ENCODE data around the gene ALDOA. TPM values are rescaled to one million over a fixed set of nuclear protein-coding genes. Genes with fewer than 3 reads are reported as not detected.
"Not testable (repeated sequence)": the region's sequence is repeated elsewhere in the genome, so short reads cannot be mapped to it uniquely, and the experiment has no call there.

Gene ALDOA
- total RNA-seq (2014; rRNA removed; shearing (Covaris generic)), result 1,063 and 1,100 TPM in 2 replicates
- polyA plus RNA-seq (2015; cell fraction: cytosol; rRNA removed), result 1,234 and 1,278 TPM in 2 replicates
- 341 and 353 TPM in 2 replicates for polyA plus RNA-seq (2015; cell fraction: nucleus; rRNA removed)

GRCh38 chr16:30065102-30065942, at the start of gene ALDOA:
TSS of gene ALDOA (plus strand) at chr16:30065760. CDS start at chr16:30066898, 1,138 bp downstream.
- in situ Hi-C loops (cut with HindIII; ENCODE audit: low pct_unique_long_range_greater_than_20kb, low sequenced_read_pairs), result no loop called here
- peak; percentile 95 for DNase-seq (ENCODE audit: low read depth, low spot score)

DNA sequence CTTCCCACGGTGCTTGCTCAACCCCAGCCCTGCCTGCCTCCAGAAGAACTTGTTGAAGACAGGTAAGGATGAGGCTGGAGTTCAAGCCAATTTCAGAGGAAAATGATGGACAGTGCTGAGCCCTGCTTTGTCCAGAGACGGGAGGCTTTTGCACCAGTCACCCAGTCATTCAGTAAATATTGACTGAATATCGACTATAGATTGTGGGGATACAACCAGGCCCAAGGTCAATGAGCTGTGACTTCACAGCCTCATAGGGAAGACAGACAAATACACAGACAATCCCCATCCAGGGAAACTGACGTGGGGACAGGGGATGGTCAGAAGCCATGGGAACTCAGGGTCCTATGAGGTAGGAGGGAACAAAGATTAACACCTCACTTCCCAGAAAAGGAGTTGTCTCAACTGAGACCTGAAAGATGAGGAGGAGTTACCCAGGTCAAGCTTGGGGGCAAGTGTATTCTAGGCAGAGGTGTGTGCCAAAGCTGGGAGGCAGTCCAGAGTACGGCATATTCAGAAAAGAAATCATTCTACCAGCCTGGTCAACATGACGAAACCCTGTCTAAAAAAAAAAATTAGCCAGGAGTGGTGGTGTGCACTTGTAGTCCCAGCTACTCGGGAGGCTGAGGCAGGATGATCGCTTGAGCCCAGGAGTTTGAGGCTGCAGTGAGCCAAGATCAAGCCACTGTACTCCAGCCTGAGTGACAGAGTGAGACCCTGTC, 48.8 kb upstream of the ALDOA start:
- no peak for DNase-seq (ENCODE audit: low read depth, low spot score)
- in situ Hi-C loops (cut with HindIII; ENCODE audit: low pct_unique_long_range_greater_than_20kb, low sequenced_read_pairs), result no loop called here

- in situ Hi-C loops (cut with HindIII; ENCODE audit: low pct_unique_long_range_greater_than_20kb, low sequenced_read_pairs), result no loop called here
- no peak for DNase-seq (ENCODE audit: low read depth, low spot score)
These were observed 48.3 kb upstream of the ALDOA start for GRCh38 chr16:30017277-30017656.

GRCh38 chr16:30017937-30018336, 47.6 kb upstream of the ALDOA start:
- in situ Hi-C loops (cut with HindIII; ENCODE audit: low pct_unique_long_range_greater_than_20kb, low sequenced_read_pairs); DNase-seq (ENCODE audit: low read depth, low spot score): not testable (repeated sequence)

GRCh38 chr16:30018731-30019158, 46.8 kb upstream of the ALDOA start:
- in situ Hi-C loops (cut with HindIII; ENCODE audit: low pct_unique_long_range_greater_than_20kb, low sequenced_read_pairs), result no loop called here
- DNase-seq (ENCODE audit: low read depth, low spot score), result no peak

- in situ Hi-C loops (cut with HindIII; ENCODE audit: low pct_unique_long_range_greater_than_20kb, low sequenced_read_pairs), result no loop called here
- DNase-seq (ENCODE audit: low read depth, low spot score), result no peak
These were observed 42.7 kb upstream of the ALDOA start, which contains the start of gene C16orf92 for GRCh38 chr16:30022887-30023286. TSS of gene C16orf92 (plus strand) at chr16:30023198. CDS start at chr16:30023341, 143 bp downstream.

- in situ Hi-C loops (cut with HindIII; ENCODE audit: low pct_unique_long_range_greater_than_20kb, low sequenced_read_pairs), result no loop called here
- DNase-seq (ENCODE audit: low read depth, low spot score), result no peak
These were observed 42.0 kb upstream of the ALDOA start for GRCh38 chr16:30023586-30023985.

DNA sequence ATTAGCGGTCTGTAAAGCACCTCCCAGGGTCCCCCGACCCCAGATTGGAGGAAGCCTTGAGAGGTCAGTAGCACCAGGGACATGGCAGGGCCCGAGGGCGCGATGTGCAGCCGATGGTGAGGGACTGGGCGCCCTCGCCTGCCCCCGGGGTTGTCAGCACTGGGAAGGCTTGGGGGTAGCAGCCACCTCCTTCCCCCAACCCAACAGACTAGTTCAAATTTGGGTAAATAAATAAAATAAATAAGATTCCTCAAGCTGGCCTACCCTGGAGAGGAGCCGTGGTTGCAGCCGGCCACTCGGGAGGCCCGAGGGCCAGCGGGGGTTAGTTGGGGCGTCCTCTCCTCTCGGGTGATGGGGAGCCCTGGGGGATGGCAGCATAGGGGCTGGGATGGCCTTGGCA, 41.1 kb upstream of the ALDOA start:
- in situ Hi-C loops (cut with HindIII; ENCODE audit: low pct_unique_long_range_greater_than_20kb, low sequenced_read_pairs), result no loop called here
- DNase-seq (ENCODE audit: low read depth, low spot score), result no peak

DNA sequence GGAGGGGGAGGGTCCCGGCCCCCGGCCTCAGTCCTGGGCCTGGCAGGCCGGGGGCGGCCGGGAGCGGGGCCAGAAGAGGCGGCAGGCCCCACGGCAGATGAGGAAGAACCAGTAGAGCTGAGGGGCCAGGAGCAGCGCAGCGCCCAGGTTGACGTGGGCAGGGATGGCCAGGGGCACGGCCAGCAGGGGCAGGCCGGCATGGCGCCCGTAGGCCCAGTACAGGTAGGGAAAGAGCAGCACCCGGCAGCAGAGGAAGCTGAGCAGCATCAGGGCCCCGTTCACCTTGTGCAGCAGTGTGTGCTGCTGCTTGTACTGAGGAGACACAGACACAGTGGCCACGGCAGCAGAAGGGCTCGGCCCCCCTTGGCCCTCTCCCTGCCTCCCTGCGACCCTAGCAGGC, 40.4 kb upstream of the ALDOA start:
- in situ Hi-C loops (cut with HindIII; ENCODE audit: low pct_unique_long_range_greater_than_20kb, low sequenced_read_pairs), result no loop called here
- no peak for DNase-seq (ENCODE audit: low read depth, low spot score)

DNA sequence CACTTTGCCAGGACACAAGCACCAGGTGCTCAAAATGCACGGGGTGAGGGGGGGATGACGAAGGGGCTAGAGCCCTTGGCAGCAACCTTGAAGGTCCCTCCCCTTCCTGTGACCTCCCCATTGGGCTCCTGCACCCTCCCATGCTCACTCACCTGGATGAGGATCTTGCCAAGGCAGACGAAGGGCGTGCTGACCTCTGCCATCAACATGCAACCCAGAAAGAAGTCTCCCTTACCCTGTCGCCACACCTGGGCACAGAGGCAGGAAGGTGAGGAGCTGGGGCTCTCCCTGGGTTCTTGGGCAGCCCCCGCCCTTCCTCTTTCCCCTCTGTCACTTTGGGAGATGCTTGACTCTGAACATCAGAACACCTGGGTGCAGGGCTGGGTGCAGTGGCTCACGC, 40.0 kb upstream of the ALDOA start:
- no peak for DNase-seq (ENCODE audit: low read depth, low spot score)
- in situ Hi-C loops (cut with HindIII; ENCODE audit: low pct_unique_long_range_greater_than_20kb, low sequenced_read_pairs), result no loop called here

GRCh38 chr16:30026449-30026848, 39.1 kb upstream of the ALDOA start:
- no peak for DNase-seq (ENCODE audit: low read depth, low spot score)

GRCh38 chr16:30027588-30028437, 37.7 kb upstream of the ALDOA start:
- no peak for DNase-seq (ENCODE audit: low read depth, low spot score)
- in situ Hi-C loops (cut with HindIII; ENCODE audit: low pct_unique_long_range_greater_than_20kb, low sequenced_read_pairs), result no loop called here

More at GRCh38 chr16:30026449-30026848, 39.1 kb upstream of the ALDOA start:
- in situ Hi-C loops (cut with HindIII; ENCODE audit: low pct_unique_long_range_greater_than_20kb, low sequenced_read_pairs), result no loop called here

GRCh38 chr16:30028438-30029076, 37.0 kb upstream of the ALDOA start:
- in situ Hi-C loops (cut with HindIII; ENCODE audit: low pct_unique_long_range_greater_than_20kb, low sequenced_read_pairs), result no loop called here
- DNase-seq (ENCODE audit: low read depth, low spot score), result no peak

GRCh38 chr16:30030011-30030685, 35.4 kb upstream of the ALDOA start:
- in situ Hi-C loops (cut with HindIII; ENCODE audit: low pct_unique_long_range_greater_than_20kb, low sequenced_read_pairs), result no loop called here
- no peak for DNase-seq (ENCODE audit: low read depth, low spot score)

- no peak for DNase-seq (ENCODE audit: low read depth, low spot score)
- in situ Hi-C loops (cut with HindIII; ENCODE audit: low pct_unique_long_range_greater_than_20kb, low sequenced_read_pairs), result no loop called here
These were observed 34.6 kb upstream of the ALDOA start, which contains the start of gene TLCD3B for GRCh38 chr16:30030841-30031413. TSS of gene TLCD3B (minus strand) at chr16:30031271. CDS start at chr16:30030527, 744 bp downstream.

DNA sequence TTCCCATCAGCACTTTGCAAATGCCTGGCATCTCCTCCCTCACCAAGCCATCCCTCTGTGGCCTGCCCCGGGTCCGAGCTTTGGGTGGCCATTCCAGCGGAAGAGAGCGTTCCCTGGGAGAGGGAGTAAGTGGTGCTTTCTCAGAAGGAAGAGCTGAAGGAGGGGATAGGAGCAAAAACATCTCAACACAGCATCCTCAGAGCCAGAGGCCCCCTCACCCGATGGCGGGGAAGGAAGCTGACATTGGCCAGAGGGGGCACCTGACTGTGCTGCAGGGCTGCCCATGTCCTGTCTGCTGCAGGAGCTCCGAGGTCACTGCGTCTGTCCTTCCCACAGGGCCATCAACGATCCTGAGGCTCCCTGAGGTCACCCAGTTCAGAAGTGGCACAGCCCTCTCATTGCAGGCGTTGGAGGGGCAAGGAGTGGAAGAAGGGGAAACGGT, 34.1 kb upstream of the ALDOA start:
- DNase-seq (ENCODE audit: low read depth, low spot score), result no peak
- in situ Hi-C loops (cut with HindIII; ENCODE audit: low pct_unique_long_range_greater_than_20kb, low sequenced_read_pairs), result no loop called here
